K562 (cell line): ENCODE data around the gene MKNK1. TPM values are rescaled to one million over a fixed set of nuclear protein-coding genes. Genes with fewer than 3 reads are reported as not detected.

Source experiments
- ATF1 ChIP-seq, 2 experiments: fragments of 450-650 bp in 1 of 2; IDR thresholded peaks; 2 replicates each; pipeline ENCODE4 v1.6.1; 2016; ENCODE audit warnings: missing compliant biosample characterization in 1 of 2, missing genetic modification characterization in 1 of 2
- CBX5 ChIP-seq: IDR thresholded peaks from 2 replicates; pipeline ENCODE4 v1.6.1; 2014; ENCODE audit warnings: low read depth, borderline replicate concordance
- CHAMP1 ChIP-seq: fragments of 450-650 bp; IDR thresholded peaks from 2 replicates; pipeline ENCODE4 v1.6.1; 2016; ENCODE audit warnings: mild to moderate bottlenecking
- E2F4 ChIP-seq: sonication (generic); formaldehyde crosslinking; IDR thresholded peaks from 2 replicates; pipeline ENCODE4 v1.8.0; 2022; ENCODE audit warnings: mild to moderate bottlenecking, low read depth, missing genetic modification reagents
- E2F5 ChIP-seq: sonication (generic); formaldehyde crosslinking; IDR thresholded peaks from 2 replicates; pipeline ENCODE4 v1.8.0; 2022; ENCODE audit warnings: mild to moderate bottlenecking, missing genetic modification reagents
- ETS2 ChIP-seq: IDR thresholded peaks from 2 replicates; pipeline ENCODE4 v1.6.1; 2016; ENCODE audit warnings: borderline replicate concordance, missing genetic modification characterization, mild to moderate bottlenecking, moderate library complexity, missing compliant biosample characterization; ENCODE audit not compliant: poor library complexity, severe bottlenecking
- KHSRP ChIP-seq: fragments of 450-650 bp; IDR thresholded peaks from 2 replicates; pipeline ENCODE4 v1.6.1; 2017
- LARP7 ChIP-seq: fragments of 450-650 bp; IDR thresholded peaks from 2 replicates; pipeline ENCODE4 v1.6.1; 2016
- MCM2 ChIP-seq: fragments of 450-650 bp; IDR thresholded peaks from 2 replicates; pipeline ENCODE4 v1.6.1; 2017; ENCODE audit warnings: low read depth, mild to moderate bottlenecking
- MIER1 ChIP-seq: fragments of 450-650 bp; IDR thresholded peaks from 2 replicates; pipeline ENCODE4 v1.6.1; 2016; ENCODE audit warnings: antibody characterized with exemption, mild to moderate bottlenecking, low read depth
- SIN3A ChIP-seq, 2 experiments: fragments of 150-350 bp in 1 of 2; IDR thresholded peaks; 2 replicates each; pipeline ENCODE4 v1.6.1; 2011 to 2016; ENCODE audit warnings: borderline replicate concordance in 2 of 2, low read depth in 2 of 2, low read length in 2 of 2, mild to moderate bottlenecking in 2 of 2, moderate library complexity in 2 of 2; ENCODE audit not compliant: control insufficient read depth in 1 of 2
- TCF15 ChIP-seq: fragments of 250-450 bp; sonication (Bioruptor Pico); IDR thresholded peaks from 2 replicates; pipeline ENCODE4 v1.8.0; 2022; ENCODE audit warnings: moderate library complexity, mild to moderate bottlenecking, inconsistent platforms
- TCF7 ChIP-seq: sonication (generic); IDR thresholded peaks from 2 replicates; pipeline ENCODE4 v1.6.1; 2016; ENCODE audit warnings: antibody characterized with exemption, borderline replicate concordance
- THAP7 ChIP-seq: fragments of 250-450 bp; sonication (Bioruptor Pico); IDR thresholded peaks from 2 replicates; pipeline ENCODE4 v1.5.0; 2021
- ZBTB26 ChIP-seq: fragments of 450-650 bp; formaldehyde crosslinking; IDR thresholded peaks from 2 replicates; pipeline ENCODE4 v1.4.0; 2022; ENCODE audit warnings: missing genetic modification characterization
- ZNF197 ChIP-seq: fragments of 200-800 bp; sonication (Bioruptor generic); IDR thresholded peaks from 2 replicates; pipeline ENCODE4 v1.6.1; 2016; ENCODE audit warnings: low read depth, missing genetic modification characterization, missing compliant biosample characterization
- ZNF217 ChIP-seq: sonication (generic); formaldehyde crosslinking; IDR thresholded peaks from 2 replicates; pipeline ENCODE4 v1.8.0; 2022; ENCODE audit warnings: mild to moderate bottlenecking, missing genetic modification reagents
- ZNF280A ChIP-seq: fragments of 450-650 bp; IDR thresholded peaks from 2 replicates; pipeline ENCODE4 v1.6.1; 2018; ENCODE audit warnings: mild to moderate bottlenecking, low read depth; ENCODE audit not compliant: partially characterized antibody
- polyA plus RNA-seq, 8 experiments: library from polyadenylated mRNA; depleted of rRNA in 4 of 8; stranded (reverse) in 5 of 8; unstranded in 3 of 8; fragments of >200 nt; fragmentation: Nextera tagmentation in 2 of 8; fragmentation: Illumina TruSeq in 1 of 8; extraction: Ambion mirVana in 2 of 8; extraction: Trizol in 1 of 8; gene quantifications; 2 replicates each; pipeline versions ENCODE4 v1.2.1 to v1.2.3, GENCODE V29; 2011 to 2014; ENCODE audit warnings: inconsistent platforms in 1 of 8, missing spikeins in 1 of 8
- total RNA-seq, 7 experiments: library from RNA; depleted of rRNA in 6 of 7; stranded (reverse); fragments of >200 nt in 6 of 7; fragmentation: Illumina TruSeq in 2 of 7; extraction: Trizol in 2 of 7; gene quantifications; 2 replicates each; pipeline versions ENCODE4 v1.2.1 to v1.2.3, GENCODE V29; 2011 to 2021; ENCODE audit warnings: low replicate concordance in 1 of 7

The MKNK1 gene
- total and polyA plus RNA-seq, 9 of the 15 experiments (the other 6 are each of a cell fraction or from before 2014, with no cell fraction given), result 27.7 to 51.3 (median 43.7) TPM

- TF ChIP-seq ZNF217 (CRISPR knock-in tag) (no peak), E2F5 (CRISPR knock-in tag) (0 out of 2 replicates have a peak, but pooled peaks have one; percentile 50), ETS2 (no peak), ZNF197 (peak; percentile 88), KHSRP (peak; percentile 59; the same call in 1 of the 2 replicates), ZNF280A (no peak), LARP7 (no peak), CBX5 (no peak; the same call in 1 of the 2 replicates), SIN3A (IDR thresholded peaks at IDR 0.05; ENCODE audit: borderline replicate concordance in 2 of 2, control insufficient read depth in 1 of 2, low read depth in 2 of 2, low read length in 2 of 2) (no peak), CHAMP1 (no peak), TCF7 (peak; percentile 78; the same call in 1 of the 2 replicates), MIER1 (peak; percentile 58; the same call in 1 of the 2 replicates), E2F4 (CRISPR knock-in tag) (no peak), THAP7 (CRISPR knock-in tag) (no peak), ATF1 (CRISPR knock-in tag; IDR thresholded peaks at IDR 0.05) (no peak), ATF1 (tag; IDR thresholded peaks at IDR 0.05) (0 out of 2 replicates have a peak, but pooled peaks have one; percentile 53), ZBTB26 (no peak), TCF15 (peak; percentile 34; the same call in 1 of the 2 replicates), MCM2 (no peak)
These were observed 59.4 kb downstream of the MKNK1 start (continued) for GRCh38 chr1:46544561-46545240.
